GM21576 (cell line): ENCODE data around the gene PREB.
A peak's percentile ranks its signal among the peaks of the same experiment; 100 is the strongest.

Source experiments
- ATAC-seq: cut with Tn5 transposase; IDR thresholded peaks from one replicate; pipeline ENCODE4 v1.9.1; 2021; ENCODE audit warnings: mild to moderate bottlenecking, moderate library complexity; ENCODE audit not compliant: unreplicated experiment

The PREB gene

GRCh38 chr2:27096748-27097297, 37.6 kb downstream of the PREB start:
- no peak for ATAC-seq

- peak; percentile 50 for ATAC-seq
These were observed 38.4 kb downstream of the PREB start for GRCh38 chr2:27095745-27096651.

GRCh38 chr2:27095427-27095744, 39.0 kb downstream of the PREB start:
- ATAC-seq: no peak

GRCh38 chr2:27094353-27094984, 40.0 kb downstream of the PREB start:
- ATAC-seq: no peak

- ATAC-seq: no peak
These were observed 40.7 kb downstream of the PREB start for GRCh38 chr2:27093430-27094352.

- ATAC-seq: no peak
These were observed 41.6 kb downstream of the PREB start for GRCh38 chr2:27092696-27093429.

- no peak for ATAC-seq
These were observed 42.4 kb downstream of the PREB start for GRCh38 chr2:27091746-27092695.

- no peak for ATAC-seq
These were observed 45.1 kb downstream of the PREB start for GRCh38 chr2:27089111-27089954.

- no peak for ATAC-seq
These were observed 45.8 kb downstream of the PREB start for GRCh38 chr2:27088634-27089033.

GRCh38 chr2:27087823-27088410, 46.5 kb downstream of the PREB start:
- ATAC-seq: no peak

GRCh38 chr2:27086724-27087593, 47.5 kb downstream of the PREB start, which contains the start of gene KHK:
Gene KHK (plus strand): TSS chr2:27086772. CDS start chr2:27087260, 488 bp downstream.
- ATAC-seq: no peak

- peak; percentile 74 for ATAC-seq
These were observed 48.2 kb downstream of the PREB start for GRCh38 chr2:27086090-27086723.

- ATAC-seq: no peak
These were observed 48.8 kb downstream of the PREB start for GRCh38 chr2:27085673-27086089.

GRCh38 chr2:27085062-27085672, 49.3 kb downstream of the PREB start:
- no peak for ATAC-seq

- ATAC-seq: no peak
These were observed 50.0 kb downstream of the PREB start for GRCh38 chr2:27084297-27085061.
